GM12878 (cell line): Measurements from ENCODE around the gene FGFRL1.

ENCODE experiments used
- CBX5 ChIP-seq: sonication (generic); IDR thresholded peaks from 2 replicates; pipeline ENCODE4 v1.6.1; 2016; ENCODE audit warnings: low read depth, moderate library complexity, mild to moderate bottlenecking, inconsistent platforms
- RAD21 ChIP-seq: IDR thresholded peaks from 2 replicates; pipeline ENCODE4 v1.6.1; 2011; ENCODE audit warnings: mild to moderate bottlenecking, low read depth, low read length, moderate library complexity; ENCODE audit not compliant: insufficient read depth
- SP1 ChIP-seq: IDR thresholded peaks from one replicate; pipeline ENCODE4 v1.6.1; 2011; ENCODE audit warnings: low read depth, low read length
- TARDBP ChIP-seq: IDR thresholded peaks from 2 replicates; pipeline ENCODE4 v1.6.1; 2016; ENCODE audit warnings: borderline replicate concordance
- TF ChIP-seq, protein P1 (sequence below), 3 experiments: IDR thresholded peaks in 2 of 3; conservative IDR thresholded peaks in 1 of 3; 2 replicates each; pipeline ENCODE4 v1.5.1; 2011; ENCODE audit warnings: low read depth in 3 of 3, low read length in 3 of 3, mild to moderate bottlenecking in 3 of 3, control low read depth in 2 of 3, moderate library complexity in 2 of 3, inconsistent platforms in 1 of 3, mixed read lengths in 1 of 3; ENCODE audit not compliant: control insufficient read depth in 2 of 3, insufficient read depth in 1 of 3; ENCODE audit errors: extremely low read depth in 1 of 3
- TF ChIP-seq, protein P2 (sequence below): fragments of 150-350 bp; IDR thresholded peaks from 2 replicates; pipeline ENCODE4 v1.6.1; 2016; ENCODE audit warnings: low read depth, low read length

- TF ChIP-seq, protein P1, sequence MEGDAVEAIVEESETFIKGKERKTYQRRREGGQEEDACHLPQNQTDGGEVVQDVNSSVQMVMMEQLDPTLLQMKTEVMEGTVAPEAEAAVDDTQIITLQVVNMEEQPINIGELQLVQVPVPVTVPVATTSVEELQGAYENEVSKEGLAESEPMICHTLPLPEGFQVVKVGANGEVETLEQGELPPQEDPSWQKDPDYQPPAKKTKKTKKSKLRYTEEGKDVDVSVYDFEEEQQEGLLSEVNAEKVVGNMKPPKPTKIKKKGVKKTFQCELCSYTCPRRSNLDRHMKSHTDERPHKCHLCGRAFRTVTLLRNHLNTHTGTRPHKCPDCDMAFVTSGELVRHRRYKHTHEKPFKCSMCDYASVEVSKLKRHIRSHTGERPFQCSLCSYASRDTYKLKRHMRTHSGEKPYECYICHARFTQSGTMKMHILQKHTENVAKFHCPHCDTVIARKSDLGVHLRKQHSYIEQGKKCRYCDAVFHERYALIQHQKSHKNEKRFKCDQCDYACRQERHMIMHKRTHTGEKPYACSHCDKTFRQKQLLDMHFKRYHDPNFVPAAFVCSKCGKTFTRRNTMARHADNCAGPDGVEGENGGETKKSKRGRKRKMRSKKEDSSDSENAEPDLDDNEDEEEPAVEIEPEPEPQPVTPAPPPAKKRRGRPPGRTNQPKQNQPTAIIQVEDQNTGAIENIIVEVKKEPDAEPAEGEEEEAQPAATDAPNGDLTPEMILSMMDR (IDR thresholded peaks at IDR 0.05 in 2 of 3, conservative IDR thresholded peaks at IDR 0.05 in 1 of 3; ENCODE audit: control insufficient read depth in 2 of 3, extremely low read depth in 1 of 3, insufficient read depth in 1 of 3, low read depth in 3 of 3, low read length in 3 of 3): no peak
- no peak for TF ChIP-seq RAD21
- TF ChIP-seq SP1: no peak
- TF ChIP-seq CBX5: no peak
- TF ChIP-seq TARDBP: no peak
- TF ChIP-seq, protein P2, sequence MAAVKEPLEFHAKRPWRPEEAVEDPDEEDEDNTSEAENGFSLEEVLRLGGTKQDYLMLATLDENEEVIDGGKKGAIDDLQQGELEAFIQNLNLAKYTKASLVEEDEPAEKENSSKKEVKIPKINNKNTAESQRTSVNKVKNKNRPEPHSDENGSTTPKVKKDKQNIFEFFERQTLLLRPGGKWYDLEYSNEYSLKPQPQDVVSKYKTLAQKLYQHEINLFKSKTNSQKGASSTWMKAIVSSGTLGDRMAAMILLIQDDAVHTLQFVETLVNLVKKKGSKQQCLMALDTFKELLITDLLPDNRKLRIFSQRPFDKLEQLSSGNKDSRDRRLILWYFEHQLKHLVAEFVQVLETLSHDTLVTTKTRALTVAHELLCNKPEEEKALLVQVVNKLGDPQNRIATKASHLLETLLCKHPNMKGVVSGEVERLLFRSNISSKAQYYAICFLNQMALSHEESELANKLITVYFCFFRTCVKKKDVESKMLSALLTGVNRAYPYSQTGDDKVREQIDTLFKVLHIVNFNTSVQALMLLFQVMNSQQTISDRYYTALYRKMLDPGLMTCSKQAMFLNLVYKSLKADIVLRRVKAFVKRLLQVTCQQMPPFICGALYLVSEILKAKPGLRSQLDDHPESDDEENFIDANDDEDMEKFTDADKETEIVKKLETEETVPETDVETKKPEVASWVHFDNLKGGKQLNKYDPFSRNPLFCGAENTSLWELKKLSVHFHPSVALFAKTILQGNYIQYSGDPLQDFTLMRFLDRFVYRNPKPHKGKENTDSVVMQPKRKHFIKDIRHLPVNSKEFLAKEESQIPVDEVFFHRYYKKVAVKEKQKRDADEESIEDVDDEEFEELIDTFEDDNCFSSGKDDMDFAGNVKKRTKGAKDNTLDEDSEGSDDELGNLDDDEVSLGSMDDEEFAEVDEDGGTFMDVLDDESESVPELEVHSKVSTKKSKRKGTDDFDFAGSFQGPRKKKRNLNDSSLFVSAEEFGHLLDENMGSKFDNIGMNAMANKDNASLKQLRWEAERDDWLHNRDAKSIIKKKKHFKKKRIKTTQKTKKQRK: no peak
Measured at GRCh38 chr4:1019729-1020470, 8.5 kb downstream of the FGFRL1 start.
